ENCODE results near the gene CCDC85A.

CCDC85A gene

DNA sequence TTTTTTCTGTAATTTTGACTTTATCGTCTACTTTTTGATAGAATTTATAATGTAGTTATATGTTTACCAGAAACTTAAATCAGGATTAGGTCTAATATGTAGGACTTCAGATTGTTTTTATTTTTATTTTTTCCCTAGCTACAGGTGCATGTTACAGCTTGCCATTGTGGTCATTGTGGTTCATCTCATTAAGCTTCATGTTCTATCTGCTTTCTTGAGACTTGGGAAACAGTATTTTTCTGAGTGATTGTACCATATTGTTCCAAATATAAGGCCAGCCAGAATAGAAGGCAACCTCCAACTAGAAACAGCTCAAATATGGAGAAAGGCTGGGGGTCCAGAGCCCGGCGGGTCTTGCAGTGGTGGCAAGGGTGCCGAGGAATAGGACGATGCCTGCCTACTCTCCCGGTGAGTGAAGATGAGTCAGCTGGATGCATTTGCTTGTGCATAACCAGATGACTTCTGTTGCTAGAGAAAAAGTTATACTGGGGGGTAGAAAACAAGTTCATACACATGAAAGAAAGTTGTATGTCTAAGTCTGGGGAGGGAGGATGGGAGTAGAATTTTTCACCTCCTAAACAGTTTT is 188.4 kb downstream of the CCDC85A start:
- DNase-seq (ENCODE audit: low read depth) = no peak

DNA sequence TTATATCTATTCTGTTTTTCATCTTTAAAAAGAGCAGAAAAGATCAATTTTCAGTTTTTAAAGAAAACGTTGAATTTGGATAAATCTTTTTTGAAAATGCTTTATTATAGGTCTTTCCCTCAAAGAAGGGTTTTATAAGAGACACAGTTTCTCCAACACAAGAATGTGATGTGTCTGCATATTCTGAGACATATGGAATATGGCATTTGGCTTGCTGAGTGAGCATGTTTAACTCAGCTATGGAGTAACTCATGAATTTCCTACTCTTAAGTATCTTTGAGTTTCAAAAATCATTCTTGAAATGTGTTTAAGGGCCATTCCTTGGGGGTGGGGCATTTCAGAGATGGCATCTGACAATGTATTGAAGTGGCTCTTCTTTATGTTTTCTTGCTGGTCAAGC is 191.5 kb downstream of the CCDC85A start:
- no peak for DNase-seq (ENCODE audit: low read depth)

DNA sequence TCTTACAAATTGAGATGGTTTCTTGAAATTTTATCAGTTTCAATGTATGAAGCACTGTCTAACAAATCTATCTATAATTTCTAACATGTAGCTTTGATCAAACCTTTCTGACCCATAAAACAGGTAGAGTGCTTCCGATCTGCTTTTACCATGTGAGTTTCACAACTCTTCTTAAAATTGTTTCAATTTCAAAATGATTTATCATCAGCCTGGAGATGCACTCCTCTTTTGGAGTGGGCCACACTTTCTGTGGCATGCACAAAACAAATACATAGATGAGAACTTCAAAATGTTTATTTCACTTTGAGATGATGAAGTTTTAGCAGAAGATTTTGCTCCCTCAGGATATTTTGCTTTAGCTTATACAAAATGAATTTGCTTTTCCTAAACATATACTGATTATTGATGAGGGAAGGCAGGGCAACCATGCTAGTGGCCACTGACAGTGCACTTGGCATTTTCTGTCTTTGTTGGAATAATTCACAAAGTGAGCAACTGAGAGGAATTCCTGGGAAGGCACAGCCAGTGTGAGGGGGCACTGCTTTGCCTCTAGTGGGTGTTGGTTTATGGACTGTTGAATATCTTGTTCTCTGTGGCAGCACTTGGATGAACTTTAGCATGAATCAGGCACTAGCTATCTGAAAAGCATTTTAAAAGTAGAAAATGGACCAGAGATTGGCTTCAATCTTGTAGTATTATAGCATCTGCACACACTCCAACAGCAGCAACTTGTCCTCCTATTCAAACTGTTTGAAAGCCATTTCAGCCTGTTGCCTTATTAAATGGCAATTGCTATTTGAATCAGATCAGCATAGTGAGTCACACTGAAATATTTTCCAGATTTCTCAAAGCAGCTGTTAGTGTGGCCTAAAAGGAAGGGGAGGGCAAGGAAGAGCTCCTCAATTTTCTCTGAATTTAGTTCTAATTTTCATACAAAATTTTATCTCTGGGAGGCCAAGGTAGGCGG is 193.2 kb downstream of the CCDC85A start:
- no peak for DNase-seq (ENCODE audit: low read depth)

DNA sequence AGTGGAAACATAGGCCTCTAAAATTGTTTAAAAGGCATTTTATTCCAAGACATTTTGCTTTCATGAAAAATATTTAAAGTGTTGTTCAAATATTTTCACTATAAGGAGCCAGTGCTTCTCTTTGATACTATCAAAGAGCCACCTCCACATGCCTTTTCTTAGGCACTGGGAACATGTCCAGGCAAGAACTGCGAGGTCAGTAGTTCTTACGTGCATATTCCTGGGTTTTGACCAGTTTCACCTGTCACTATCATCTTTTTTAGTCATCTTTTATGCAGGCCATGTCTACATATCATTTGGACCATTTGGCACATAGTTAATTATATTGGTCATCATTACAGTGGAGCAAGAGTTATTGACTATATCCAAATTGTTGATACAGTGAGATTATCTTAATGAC is 195.3 kb downstream of the CCDC85A start:
- DNase-seq (ENCODE audit: low read depth) = no peak

DNA sequence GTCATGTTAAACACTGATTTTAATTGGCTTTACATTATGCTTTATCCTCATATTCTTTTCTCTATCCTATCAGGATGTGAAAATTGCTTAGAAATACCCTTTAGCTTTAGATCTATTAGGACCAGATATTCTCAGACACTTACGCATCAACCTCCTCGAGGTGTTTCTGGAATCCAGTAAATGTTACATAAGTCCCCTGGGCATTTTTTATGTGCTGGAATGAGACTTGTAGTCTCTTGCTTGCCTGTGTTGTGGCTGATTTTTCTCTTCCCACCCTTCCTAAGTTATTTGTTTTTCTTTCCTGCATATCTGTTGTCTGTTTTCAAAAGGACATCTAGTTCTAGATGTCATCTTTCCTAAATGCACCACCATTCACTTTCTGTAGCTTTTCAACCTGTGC is 197.1 kb downstream of the CCDC85A start:
- no peak for DNase-seq (ENCODE audit: low read depth)

DNA sequence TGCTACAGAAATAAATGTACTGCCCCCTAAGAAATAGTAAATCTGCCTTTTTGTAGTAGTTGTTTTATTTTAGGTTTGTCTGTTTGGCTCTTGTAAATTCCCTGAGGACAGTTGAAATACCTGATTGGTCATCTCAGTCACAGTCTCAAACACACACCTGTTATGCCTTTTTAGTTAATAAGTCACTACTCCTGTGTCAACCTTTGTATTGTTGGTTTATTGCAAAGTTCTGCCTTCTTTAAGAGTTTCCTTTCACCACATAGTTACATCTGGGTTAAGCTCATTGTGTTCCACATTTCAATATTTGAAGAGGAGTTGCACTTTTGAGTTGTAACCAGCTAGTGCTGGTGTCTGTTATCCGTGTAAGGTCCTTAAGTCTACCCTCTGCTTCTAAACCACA is 198.7 kb downstream of the CCDC85A start:
- no peak for DNase-seq (ENCODE audit: low read depth)

DNA sequence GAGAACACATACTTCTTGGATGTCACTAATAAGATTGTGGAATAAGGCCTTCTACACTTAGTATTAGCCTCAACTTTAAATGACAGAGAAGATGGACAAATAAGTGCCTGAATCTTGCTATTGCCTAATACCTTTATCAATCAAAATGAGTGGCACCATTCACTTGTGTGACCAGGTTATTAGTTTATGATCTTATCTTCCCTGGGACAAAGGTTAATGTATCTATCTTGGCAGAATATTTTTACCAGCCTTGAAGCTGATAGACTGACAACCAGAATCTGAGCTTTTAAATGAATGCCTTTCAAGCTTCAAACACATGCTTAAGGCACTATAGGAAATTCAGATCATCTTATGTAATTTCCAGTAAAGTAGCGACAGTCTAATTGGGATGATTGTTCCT is 202.9 kb downstream of the CCDC85A start:
- DNase-seq (ENCODE audit: low read depth) = no peak

DNA sequence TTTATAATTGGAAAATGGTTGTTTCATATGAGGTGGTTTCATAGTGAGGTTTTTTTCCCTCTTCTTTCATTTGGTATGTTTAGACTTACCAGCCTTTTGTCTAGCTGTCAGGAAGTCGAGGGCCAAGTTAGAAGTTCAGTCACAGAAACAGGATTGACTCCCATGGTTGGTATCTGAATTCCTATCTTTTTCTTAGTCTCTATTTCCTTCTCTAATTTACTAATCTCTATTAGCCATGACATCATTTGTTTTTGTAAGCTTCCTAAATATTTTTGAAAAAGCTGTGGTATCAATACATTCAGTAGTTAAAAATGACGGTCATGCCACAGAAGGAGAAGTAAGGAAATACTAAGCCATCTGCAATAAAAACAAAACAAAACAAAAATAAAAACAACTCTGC is 206.9 kb downstream of the CCDC85A start:
- DNase-seq (ENCODE audit: low read depth) = no peak

DNA sequence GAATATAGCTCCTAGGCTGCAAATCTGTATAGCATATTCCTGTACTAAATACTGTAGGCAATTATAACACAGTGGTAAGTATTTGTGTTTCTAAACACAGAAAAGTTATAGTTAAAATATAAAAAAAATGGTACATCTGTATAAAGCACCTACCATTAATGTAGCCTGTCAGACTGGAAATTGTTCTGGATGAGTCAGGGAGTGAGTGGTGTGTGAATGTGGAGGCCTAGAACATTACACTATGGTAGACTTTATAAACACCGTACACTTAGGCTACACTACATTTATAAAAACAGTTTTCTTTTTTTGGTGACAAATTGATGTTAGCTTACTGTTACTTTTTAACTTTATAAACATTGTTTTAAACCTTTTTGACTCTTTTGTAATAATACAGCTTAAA is 226.3 kb downstream of the CCDC85A start:
- no peak for DNase-seq (ENCODE audit: low read depth)

DNA sequence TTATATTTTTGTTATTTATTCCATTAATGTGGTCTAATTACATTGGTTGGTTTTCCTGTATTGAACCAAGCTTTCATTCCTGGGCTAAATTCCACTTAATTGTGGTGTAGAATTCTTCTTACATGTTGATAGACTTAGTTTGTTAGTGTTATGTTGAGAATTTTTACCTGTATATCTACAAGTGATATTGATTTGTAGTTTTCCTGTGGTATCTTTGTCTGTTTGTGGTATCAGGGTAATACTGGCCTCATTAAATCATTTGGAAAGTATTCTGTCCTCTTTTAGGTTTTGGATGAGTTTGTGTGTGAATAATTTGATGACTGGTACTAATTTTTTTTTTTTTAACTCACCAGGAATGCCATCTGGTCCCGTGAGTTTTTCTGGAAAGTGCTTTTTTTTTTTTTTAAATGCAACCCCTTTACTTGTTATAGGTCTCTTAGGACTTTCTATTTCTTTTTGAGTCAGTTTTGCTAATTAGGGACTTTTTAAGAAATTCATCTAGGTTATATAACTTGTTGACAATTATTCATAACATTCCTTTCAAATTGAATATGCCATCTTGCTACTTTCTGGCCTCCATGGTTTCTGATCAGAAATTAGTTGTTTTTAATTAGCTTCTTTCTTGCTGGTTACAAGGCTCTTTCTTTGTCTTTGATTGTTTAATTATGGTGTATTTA is 232.8 kb downstream of the CCDC85A start:
- DNase-seq (ENCODE audit: low read depth) = no peak
